ENCODE measurements around the gene CAPRIN1.
A peak's percentile ranks its signal among the peaks of the same experiment; 100 is the strongest.
"Not testable (repeated sequence)": the region's sequence is repeated elsewhere in the genome, so short reads cannot be mapped to it uniquely, and the experiment has no call there.

The CAPRIN1 gene

DNA sequence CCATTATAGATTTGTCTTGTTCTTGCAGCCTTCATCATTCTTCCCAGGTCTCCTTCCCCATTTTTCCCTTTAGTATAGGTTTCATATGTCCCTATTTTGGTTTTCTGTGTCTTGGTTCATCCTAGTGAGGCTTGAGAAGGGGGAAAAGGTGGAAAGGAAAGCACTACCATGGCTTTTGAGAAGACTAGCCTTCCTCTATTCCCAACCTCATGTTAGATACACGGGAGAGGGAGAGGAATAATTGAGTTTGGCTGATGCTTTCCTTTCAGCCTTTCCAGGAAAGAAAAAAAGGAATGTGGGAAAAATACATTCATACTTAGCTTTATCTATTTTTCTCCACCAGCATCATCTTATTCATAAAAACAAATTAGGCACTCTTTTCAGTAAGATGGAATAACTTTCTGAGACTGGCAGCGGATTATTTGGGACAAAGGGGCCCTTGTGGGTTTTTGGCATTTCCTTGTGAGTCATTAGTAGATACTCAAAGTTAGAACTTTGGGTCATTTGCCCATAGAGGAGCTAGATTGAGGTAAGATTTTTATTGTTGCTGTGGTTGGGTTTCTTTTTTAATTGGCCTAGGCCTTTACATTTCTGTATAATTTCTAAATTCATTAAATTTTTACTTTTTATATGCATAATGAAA is 23.8 kb downstream of the CAPRIN1 start:
- H3K27ac ChIP-seq: peak overlapping the region; percentile 52
- DNase-seq (ENCODE audit: low read depth, low spot score): no peak

DNA sequence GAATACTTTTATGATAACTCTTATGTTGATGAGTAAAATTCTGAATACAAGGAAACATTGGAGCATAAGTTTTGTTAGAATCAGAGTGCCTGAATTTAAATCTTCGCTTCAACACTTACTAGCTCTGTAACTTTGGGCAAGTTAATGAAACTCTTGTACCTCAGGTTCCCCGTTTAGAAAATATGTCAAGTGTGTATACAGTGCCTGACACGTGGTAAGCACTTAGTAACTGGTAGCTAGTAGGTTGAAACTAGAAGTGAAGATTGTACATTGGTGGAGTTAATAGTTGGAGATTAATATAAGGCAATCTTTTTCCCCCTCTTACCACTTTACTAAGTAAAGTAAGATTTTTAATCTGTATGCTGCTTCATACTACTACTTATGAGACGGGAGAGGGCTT is 29.1 kb downstream of the CAPRIN1 start:
- no peak for DNase-seq (ENCODE audit: low read depth, low spot score)
- no peak overlapping the region for H3K27ac ChIP-seq

DNA sequence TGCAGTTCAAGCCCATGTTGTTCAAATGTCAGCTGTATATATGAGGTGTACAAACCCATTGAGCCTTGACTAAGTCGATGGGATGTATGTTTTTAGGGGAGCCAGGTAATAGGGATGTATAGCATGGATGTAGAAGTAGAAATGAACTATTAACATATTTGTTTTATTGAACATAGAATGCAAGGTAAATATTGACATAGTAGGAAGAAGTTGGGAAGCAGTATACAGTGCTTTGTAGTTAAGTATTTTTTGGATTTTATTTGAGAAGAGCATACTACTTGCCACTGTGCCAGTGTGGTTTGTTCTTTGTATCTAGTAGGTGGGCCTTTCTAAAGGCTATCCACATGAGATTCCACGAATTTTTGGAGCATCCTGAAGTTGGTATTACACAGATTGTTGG is 33.1 kb downstream of the CAPRIN1 start:
- DNase-seq (ENCODE audit: low read depth, low spot score): no peak
- no peak overlapping the region for H3K27ac ChIP-seq

DNA sequence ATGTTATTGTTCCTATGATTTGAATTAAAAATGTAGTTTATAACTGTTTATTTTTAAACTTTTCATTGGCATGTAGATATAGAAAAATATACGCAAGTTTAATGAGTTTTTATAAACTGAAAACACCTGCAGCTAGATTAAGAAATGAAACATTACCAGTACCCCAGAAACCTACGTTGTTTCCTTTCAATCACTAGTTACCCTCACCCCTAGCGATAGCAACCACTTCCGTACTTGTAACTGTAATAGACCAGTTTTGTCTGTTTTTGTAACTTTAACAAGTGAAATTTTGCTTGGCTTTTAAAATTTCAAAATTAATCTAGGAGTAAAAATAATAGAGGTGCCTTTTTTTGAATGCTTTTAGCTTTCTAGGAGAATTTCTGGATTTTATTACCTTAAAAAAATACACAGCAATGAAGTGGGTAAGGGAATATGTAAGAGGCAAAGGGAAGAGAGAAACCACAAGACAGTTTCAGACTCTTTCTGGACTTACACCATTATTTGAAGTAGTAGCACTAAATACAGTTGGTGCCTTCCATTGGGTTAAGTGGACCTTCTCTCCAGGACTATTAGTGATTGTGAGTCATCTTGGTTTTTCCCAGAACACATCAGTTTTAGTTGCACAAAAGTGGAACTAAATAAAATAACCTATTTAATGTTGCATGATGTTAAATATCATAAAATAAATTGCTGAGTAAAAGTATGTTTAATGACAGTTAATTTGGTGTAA is 35.2 kb downstream of the CAPRIN1 start:
- no peak overlapping the region for H3K27ac ChIP-seq
- DNase-seq (ENCODE audit: low read depth, low spot score): no peak

DNA sequence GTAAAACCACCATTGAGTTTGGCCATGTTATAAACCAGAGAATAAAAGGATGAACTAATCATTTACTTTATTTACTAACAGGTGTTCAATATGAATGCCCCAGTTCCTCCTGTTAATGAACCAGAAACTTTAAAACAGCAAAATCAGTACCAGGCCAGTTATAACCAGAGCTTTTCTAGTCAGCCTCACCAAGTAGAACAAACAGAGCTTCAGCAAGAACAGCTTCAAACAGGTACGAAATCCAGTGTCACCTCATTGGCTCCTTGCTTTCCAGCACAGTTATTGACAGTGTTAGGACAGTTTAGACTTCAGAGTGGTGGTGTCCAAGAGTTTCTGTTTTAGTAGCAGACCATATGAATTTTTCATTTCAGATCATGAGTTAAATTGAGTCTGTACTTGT is 40.3 kb downstream of the CAPRIN1 start:
- H3K27ac ChIP-seq: no peak overlapping the region
- DNase-seq (ENCODE audit: low read depth, low spot score): no peak

DNA sequence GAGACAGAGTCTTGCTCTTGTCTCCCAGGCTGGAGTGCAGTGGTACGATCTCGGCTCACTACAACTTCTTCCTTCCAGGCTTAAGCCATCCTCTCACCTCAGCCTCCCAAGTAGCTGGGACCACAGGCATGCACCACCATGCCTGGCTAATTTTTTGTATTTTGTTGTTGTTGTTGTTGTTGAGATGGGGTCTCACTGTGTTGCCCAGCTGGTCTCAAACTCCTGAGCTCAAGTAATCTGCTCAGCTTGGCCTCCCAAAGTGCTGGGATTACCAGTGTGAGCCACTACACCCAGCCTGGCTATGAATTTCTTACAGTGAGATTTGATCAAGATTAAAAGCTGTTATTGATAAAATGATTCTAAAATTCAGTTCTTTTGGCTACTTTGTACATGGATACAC is 43.4 kb downstream of the CAPRIN1 start:
- not testable (repeated sequence) for H3K27ac ChIP-seq; DNase-seq (ENCODE audit: low read depth, low spot score)

DNA sequence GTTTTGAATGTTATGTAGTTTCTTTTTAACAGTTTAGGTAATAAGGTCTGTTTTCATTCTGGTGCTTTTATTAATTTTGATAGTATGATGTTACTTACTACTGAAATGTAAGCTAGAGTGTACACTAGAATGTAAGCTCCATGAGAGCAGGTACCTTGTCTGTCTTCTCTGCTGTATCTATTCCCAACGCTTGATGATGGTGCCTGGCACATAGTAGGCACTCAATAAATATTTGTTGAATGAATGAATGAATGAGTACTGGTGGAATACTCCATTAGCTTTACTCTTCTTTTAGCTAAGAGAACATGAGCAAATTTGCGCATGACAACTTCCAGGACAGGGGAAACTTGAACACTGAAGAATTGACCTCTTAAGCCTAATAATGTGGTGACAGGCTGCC is 47.3 kb downstream of the CAPRIN1 start:
- no peak for DNase-seq (ENCODE audit: low read depth, low spot score)
- H3K27ac ChIP-seq: no peak overlapping the region

DNA sequence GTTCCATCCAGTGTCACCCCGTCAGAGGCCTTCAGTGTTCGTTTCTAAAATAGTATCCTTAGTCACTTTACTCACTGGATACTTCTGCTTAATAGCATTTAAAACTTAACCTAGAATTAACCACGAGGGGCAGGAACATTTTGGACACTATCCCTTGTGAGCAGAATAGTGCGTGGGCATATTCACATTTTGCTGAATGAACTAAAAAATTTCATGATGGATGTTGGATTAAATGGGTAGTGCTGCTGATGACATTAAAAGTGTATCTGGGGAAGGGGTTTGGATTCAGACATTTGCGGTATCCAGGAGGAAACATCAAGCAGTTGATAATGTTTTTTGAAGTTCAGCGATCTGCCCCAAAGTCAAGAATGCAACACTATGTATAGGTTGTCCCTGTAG is 53.1 kb downstream of the CAPRIN1 start:
- DNase-seq (ENCODE audit: low read depth, low spot score): no peak
- peak overlapping the region; percentile 86 for H3K27ac ChIP-seq

DNA sequence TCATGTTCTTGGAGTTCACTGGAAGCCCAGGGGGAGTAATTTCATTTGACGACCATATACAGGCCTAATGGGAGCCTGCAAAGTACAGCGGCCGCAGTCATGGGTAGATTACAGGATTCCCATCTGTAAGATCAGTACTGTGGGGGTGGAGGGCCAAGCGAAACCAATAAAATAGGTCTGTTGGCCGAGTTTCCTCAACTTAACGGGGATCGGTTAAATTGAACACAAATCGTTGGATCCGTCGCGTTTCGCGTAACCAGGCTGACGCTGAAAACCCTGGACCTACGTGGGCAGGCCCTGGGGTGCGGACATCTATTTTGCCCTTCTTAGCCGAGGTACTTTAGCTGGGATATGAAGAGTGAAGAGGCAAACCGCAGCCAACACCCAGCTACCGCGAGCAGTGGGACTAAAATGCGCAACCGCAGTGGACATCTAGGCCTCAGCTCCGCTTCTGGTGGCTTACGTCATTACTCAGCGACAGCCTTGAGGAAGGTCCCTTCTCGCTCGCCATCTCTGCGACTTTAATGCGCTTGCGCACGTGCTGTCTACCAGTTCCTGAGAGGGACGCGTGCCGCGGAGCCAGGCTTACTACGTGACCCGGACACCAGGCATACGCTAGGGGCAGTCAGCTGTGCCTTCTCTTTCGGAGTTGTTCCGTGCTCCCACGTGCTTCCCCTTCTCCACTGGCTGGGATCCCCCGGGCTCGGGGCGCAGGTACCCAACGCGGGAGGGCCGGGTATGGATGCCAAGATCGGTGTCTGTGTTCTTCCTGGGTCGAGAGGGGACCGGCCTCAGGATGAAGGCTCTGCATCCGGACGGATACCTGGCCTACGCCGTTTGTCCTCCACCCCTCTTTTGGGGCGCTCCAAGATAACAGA is 53.8 kb downstream of the CAPRIN1 start, which contains the start of gene NAT10:
Gene NAT10, plus strand, starts transcription at position 551 of the 878 bp plus-strand sequence. CDS start 2,597 bp downstream, outside the sequence.
- peak within 1 kb of the TSS; percentile 86 for H3K27ac ChIP-seq
- peak; percentile 96 for DNase-seq (ENCODE audit: low read depth, low spot score)

DNA sequence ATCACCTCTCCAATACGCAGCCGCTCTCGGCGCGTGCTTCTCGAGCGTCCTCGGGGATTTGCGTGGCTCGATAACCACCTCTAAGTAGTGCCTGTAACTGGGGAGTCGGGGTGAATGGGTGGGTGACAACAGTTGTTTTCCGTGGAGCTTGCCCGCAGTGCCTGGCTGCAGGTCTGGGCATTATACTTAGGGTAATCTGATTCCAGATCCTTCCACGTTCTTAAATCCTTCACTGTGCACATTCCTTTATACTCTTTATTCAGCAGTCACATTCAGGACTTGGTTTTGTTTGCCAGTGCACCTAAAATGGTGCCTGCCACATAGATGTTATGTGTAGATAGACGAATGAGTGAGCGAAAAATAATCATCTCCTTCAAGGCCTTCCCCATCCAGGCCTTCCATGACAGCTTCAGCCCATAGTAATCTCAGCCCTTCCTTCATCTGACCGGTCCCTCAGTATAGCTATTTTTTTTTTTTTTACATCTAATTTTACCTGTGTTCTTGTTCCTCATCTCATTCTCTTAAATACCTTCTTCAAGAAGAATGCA is 54.5 kb downstream of the CAPRIN1 start:
- no peak for DNase-seq (ENCODE audit: low read depth, low spot score)
- peak overlapping the region; percentile 86 for H3K27ac ChIP-seq

DNA sequence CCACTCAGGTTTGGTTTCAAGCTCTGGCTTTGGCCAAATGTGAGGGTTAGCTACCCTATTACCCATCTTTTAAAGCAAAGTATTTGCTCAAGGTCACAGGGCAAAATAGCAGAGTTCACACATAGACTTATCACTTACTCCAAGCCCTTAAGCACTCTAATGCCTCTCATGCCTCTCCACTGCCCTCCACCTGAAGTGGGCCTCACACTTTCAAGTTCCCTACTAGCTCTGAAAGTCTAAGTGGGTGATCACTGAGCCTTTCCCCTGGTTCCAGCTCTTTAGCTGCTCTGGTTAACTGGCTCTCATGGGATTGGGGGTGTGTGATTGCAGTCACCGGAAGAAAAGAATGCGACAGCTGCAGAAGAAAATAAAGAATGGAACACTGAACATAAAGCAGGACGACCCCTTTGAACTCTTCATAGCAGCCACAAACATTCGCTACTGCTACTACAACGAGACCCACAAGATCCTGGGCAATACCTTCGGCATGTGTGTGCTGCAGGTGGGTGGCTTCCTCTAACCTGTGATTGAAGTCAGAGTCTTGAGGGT is 60.3 kb downstream of the CAPRIN1 start:
- H3K27ac ChIP-seq: no peak overlapping the region

DNA sequence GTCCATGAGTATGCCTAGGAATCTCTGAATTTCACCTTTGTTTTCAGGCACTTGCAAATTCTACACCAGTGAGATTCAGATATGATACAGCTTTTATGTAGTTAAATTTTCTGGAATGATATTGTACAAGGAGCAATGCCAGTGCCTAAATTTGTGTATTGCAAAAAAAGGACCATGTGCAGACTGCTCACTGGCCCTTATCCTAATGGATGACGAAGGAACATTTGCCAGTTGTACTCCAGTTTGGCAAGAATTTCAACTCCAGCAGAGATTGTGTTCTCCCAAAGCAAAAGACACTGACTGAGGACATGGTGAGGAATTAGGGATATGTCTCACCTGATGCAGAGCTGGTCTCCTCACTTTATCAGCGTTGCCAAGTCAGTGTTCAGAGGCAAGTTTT is 62.5 kb downstream of the CAPRIN1 start:
- no peak for DNase-seq (ENCODE audit: low read depth, low spot score)

More for the DNA sequence above, 60.3 kb downstream of the CAPRIN1 start:
- DNase-seq (ENCODE audit: low read depth, low spot score): no peak

DNA sequence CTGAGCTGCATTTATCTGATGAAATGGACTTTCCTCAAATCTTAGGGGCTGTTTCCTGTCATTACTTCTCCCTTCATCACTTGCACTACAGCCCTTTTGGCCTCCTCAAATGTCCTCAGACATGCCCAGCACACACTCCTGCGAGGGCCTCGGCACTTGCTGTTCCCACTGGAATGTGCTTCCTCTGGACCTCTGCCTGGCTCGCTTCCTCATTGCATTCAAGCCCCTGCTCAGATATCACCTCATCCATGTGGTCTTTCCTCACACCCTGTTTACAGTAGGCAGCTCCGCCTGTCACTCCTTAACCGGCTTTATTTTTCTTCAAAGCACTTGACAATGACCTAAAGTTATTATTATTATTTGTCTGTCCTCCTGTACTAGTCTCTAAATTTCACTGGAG is 62.9 kb downstream of the CAPRIN1 start:
- no peak overlapping the region for H3K27ac ChIP-seq

More for the DNA sequence above, 62.5 kb downstream of the CAPRIN1 start:
- H3K27ac ChIP-seq: no peak overlapping the region

DNA sequence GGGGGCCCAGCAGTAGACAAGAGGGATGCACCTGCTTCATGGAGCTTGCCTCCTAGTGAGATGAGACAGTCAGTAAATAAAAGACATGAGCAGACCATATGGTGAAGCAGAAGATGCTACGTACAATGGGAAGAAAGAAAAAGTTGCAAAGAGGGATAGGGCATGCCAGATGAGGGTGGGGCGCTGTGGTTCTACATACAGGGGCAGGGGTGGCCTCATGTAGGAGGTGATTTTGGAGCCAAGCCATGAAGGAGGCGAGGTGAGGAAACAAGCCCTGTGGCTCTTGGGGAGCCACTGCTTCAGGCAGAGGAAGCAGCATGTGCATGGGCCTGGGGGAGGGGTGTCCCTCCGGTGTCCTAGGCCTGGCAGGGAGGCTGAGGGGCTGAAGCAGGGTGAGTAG is 69.1 kb downstream of the CAPRIN1 start:
- H3K27ac ChIP-seq: no peak overlapping the region
- DNase-seq (ENCODE audit: low read depth, low spot score): no peak

More for the DNA sequence above, 62.9 kb downstream of the CAPRIN1 start:
- DNase-seq (ENCODE audit: low read depth, low spot score): no peak

DNA sequence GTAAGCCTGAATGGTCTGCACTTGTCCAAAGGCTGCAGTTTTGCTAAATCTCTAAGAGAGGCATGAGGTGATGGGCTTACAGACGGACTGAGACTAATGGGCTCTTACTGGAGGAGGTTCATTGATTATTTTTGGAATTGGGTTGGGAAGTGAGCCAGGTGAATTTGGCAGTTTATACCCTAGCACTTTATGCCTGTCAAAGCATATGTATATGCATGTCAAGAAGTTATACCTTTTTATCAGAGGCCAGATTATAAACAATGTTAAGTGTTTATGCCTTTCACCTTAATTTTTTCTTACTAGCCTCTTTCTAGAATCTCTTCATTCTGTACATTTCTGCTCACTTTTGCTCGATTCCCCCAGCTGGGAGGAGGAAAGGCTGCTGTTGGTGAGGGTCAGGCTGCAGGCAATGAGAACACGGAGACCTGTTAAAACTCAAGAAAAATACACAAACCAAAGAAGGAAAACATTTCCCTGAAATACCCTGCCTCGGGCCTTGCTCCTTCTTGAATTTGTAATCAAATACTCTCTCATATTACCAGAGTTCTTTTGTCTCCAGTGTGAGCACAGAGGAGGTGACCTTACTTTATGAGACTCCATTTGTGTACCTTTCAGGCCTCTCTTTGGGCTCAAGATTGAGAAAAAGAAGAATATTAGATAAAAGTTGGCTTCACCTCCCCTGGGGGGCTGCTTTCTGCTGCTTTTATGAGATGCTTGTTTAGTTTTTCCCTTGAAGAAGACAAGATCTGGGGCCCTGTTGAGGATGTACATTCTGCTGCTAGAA is 73.5 kb downstream of the CAPRIN1 start:
- H3K27ac ChIP-seq: no peak overlapping the region
- DNase-seq (ENCODE audit: low read depth, low spot score): no peak

DNA sequence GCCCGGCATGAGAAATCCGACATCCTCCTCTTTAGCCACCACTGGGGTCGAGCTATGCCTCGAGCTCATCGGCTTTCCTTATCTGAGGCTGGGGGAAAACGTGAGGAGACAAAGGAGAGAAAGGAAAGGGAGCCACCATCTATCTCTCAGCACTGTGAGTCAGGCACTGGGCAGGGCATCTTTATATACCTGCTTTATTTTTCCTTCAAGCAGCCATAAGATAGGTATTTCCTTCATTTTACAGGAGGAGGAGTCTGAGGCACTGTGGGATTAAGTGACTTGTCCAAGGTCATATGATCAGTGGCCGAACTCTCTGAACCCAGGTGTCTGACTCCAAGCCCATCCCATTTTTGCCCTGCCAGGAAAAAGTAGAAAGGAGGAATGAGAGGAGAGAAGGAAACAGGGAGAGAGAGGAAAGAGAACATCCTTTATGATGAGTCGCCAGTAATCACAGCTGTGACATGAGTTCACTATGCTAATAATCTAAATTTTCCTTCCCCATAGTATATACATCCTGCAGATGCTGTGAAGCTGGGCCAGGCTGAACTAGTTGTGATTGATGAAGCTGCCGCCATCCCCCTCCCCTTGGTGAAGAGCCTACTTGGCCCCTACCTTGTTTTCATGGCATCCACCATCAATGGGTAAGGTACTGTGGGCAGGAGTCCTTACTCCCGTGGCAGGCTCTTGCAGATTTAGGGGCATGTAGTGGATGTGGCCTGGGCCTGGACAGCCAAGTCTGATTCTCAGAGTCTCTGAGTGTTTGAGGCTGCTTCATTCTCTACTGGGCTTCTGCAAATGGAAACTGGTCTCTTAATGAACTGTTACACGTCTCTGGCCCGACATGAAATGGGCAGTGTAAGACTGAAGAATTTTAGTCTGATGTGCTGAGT is 75.7 kb downstream of the CAPRIN1 start:
- H3K27ac ChIP-seq: peak overlapping the region; percentile 49
- no peak for DNase-seq (ENCODE audit: low read depth, low spot score)

DNA sequence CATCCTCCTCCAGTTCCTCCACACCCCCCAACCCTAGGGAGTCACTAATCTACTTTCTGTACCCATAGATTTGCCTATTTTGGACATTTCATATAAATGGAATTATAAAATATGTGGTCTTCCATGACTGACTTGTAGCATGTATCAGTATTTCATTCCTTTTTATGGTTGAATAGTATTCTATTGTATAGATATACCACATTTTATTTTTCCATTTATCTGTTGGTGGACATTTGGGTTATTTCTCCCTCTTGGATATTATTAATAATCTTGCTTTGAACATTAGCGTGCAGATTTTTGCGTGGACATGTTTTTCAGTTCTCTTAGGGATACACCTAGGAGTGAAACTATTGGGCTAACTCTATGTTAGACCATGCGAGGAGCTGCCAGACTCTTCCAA is 77.3 kb downstream of the CAPRIN1 start:
- H3K27ac ChIP-seq: no peak overlapping the region
- DNase-seq (ENCODE audit: low read depth, low spot score): no peak

DNA sequence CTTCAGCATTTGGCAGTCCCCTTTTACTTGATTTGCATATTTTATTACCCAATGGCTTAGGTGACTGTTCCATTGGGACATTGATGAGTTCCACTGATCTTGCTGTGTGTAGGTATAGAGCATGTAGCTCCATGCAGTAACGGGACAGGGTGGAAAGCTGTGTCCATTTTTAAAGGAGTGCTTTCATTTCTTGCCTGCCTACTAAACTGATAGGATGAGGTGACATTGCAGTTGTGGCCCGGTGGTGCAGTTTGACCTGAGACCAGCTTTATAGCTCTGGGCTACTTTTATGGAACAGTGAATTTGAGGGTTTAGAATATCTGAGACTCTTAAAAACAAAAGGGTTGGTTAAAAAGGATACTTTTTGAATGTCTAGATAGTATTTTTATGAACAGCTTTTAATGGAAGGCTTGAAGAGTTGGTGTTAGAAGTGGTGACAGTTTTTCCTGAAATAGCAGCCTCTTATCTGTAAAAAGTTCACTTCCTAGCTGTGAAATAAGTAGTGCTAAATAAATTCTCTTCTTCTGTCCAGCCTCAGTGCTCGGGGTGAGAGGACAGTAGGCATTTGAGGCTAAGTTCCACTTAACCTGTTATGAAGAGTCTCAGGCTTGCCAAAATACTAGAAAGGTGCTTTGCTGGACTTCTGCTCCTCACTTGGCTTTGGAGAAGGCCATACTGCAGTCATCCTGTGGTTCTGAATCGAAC is 80.9 kb downstream of the CAPRIN1 start:
- H3K27ac ChIP-seq: no peak overlapping the region

More for the DNA sequence above, 80.9 kb downstream of the CAPRIN1 start:
- no peak for DNase-seq (ENCODE audit: low read depth, low spot score)

Measured in epithelial cell of prostate (primary cell).